ENCODE data around the gene HBEGF.

HBEGF gene

DNA sequence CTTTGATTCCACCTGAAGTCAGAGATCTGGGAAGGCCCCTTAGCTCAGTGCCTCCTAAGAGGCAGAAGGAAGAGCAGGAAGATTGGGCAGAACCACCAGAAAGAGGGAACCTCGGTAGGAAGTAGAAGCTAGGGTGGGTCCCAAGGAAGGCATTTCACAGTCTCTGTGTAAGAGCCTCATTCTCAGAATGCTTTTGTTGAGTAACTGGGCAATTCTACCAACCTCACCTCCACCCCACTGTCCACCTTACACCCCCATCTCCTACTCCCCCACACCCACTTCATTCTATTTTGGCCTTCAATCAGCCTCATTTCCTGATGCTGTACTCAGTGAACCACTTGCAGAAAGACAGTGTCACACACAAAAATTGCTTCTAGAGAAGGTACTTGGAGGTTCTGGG, 3.5 kb downstream of the HBEGF start:
- H3K4me3 ChIP-seq (ENCODE audit: low read length) = no peak overlapping the region
- no peak for DNase-seq (ENCODE audit: low read depth)
- TF ChIP-seq, protein P1, sequence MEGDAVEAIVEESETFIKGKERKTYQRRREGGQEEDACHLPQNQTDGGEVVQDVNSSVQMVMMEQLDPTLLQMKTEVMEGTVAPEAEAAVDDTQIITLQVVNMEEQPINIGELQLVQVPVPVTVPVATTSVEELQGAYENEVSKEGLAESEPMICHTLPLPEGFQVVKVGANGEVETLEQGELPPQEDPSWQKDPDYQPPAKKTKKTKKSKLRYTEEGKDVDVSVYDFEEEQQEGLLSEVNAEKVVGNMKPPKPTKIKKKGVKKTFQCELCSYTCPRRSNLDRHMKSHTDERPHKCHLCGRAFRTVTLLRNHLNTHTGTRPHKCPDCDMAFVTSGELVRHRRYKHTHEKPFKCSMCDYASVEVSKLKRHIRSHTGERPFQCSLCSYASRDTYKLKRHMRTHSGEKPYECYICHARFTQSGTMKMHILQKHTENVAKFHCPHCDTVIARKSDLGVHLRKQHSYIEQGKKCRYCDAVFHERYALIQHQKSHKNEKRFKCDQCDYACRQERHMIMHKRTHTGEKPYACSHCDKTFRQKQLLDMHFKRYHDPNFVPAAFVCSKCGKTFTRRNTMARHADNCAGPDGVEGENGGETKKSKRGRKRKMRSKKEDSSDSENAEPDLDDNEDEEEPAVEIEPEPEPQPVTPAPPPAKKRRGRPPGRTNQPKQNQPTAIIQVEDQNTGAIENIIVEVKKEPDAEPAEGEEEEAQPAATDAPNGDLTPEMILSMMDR (conservative IDR thresholded peaks at IDR 0.05; ENCODE audit: low read depth, low read length) = no peak

DNA sequence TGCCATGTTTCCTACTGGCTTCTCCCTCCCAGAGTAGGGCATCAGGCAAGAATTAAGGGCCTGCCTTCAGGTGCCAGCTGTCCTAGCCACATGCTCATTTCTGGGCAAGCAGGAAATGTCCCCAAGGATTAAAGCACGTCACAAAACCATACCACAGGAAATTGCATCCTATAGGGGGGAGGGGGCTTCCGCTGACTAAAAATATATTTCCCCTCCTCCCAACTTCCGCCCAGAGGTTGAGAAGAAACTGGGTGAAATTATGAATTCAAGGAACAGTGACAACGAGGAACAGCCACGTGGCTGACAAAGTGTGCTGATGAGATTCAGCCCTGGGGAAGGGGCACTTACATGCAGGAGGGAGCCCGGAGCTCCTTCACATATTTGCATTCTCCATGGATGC, 4.1 kb downstream of the HBEGF start:
- H3K4me3 ChIP-seq (ENCODE audit: low read length) = no peak overlapping the region
- TF ChIP-seq, protein P1 (conservative IDR thresholded peaks at IDR 0.05; ENCODE audit: low read depth, low read length) = no peak
- no peak for DNase-seq (ENCODE audit: low read depth)

DNA sequence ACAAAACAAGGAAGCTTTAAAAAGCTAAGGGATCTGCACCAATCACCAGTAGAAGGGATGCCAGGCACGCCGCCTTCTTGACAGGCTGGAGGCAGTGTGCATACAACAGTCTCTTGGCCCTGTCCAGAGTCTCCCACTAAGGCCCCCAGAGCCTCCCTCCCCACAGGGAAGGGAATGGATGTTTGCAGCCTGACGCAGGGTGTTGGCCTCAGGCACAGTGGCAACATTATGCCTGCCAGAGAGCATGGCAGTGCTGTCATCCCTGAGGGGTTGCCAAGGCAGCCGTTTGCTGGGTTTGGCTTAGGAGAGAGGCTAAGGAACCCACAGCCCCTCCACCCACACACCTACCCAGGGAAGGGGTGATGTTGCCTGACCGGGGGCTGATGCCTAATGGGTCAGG, 4.8 kb downstream of the HBEGF start:
- TF ChIP-seq, protein P1 (conservative IDR thresholded peaks at IDR 0.05; ENCODE audit: low read depth, low read length) = no peak
- no peak for DNase-seq (ENCODE audit: low read depth)
- H3K4me3 ChIP-seq (ENCODE audit: low read length) = no peak overlapping the region

DNA sequence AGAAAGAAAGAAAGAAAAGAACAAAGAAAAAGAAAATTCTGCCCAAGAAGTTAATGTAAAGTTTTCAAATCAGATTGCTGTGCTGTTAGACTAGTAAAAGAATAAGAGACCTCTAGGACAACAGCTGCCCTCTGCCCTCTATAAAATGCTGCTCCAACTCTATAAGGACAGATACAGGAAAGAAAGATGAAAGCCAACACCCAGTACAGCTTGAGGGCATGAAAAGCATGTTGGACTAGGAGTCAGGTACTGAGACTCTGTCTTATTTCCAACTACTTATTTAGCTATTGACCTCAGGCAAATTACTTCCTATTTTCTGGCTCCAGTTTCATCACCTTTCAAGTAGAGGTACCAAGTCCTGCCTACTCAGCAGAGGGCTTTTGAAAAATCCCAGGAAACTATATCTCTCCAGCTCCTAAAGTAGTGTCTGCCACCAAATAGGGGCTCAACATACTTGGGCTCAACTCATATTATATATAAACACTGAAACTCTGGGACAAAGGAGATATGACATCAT, 5.7 kb downstream of the HBEGF start:
- TF ChIP-seq, protein P1 (conservative IDR thresholded peaks at IDR 0.05; ENCODE audit: low read depth, low read length) = no peak
- no peak overlapping the region for H3K4me3 ChIP-seq (ENCODE audit: low read length)
- DNase-seq (ENCODE audit: low read depth) = no peak

DNA sequence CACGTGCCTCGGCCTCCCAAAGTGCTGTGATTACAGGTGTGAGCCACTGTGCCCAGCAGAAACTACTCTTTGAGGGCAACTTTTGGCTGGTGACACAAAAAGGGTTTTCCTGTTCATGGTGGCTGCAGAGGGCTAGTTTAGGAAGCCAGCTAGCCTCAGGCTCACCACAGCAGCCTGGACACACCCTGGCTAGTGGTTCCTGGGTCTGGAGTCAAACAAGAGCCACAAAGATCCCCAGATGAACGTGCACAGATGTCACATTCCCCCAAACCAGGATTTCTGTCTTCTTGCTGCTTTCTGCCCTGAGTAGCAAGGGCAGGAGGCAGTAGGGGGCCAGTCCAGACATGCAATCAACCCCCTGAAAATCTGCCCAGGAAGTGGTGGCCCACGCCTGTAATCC, 6.8 kb downstream of the HBEGF start:
- no peak overlapping the region for H3K4me3 ChIP-seq (ENCODE audit: low read length)
- no peak for DNase-seq (ENCODE audit: low read depth)
- TF ChIP-seq, protein P1 (conservative IDR thresholded peaks at IDR 0.05; ENCODE audit: low read depth, low read length) = no peak

DNA sequence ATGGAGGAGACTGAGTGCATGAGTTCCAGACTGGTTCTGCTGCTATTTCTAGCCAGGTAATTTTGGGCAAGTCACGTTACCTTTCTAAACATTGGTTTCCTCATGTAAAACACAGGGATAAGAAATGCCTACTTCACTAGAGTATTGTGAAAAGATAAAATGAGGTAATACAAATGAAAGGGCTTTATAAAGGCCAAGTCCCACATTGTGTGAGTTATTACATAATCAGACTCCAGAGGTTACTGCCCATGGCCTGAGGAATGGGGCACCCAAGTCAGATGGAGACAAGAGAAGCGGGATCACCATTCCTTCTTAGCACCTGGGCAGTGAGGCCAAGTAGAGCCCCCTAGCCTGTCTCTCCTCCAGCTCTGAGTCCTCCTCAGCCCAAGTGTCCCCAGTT, 7.5 kb downstream of the HBEGF start:
- TF ChIP-seq, protein P1 (conservative IDR thresholded peaks at IDR 0.05; ENCODE audit: low read depth, low read length) = no peak
- H3K4me3 ChIP-seq (ENCODE audit: low read length) = no peak overlapping the region

DNA sequence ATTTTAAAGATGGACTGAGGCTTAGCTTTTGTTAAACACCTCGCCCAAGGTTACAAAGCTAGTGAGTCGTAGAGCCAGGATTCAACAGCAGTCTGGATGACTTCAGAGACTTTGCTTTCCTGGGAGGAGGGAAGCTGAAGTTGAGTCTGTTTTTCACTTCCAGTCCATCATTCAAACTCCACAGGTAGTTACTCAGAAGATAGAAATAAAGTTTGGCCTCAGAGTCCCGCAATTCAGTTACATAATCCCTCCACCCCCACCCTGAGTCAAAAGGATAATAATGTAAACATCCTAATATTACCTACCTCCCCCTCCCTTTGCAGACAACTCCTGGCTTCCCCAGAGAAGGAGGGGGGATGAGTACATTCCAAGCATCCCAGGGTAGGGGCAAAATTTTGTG, 8.1 kb downstream of the HBEGF start:
- TF ChIP-seq, protein P1 (conservative IDR thresholded peaks at IDR 0.05; ENCODE audit: low read depth, low read length) = no peak
- DNase-seq (ENCODE audit: low read depth) = no peak
- H3K4me3 ChIP-seq (ENCODE audit: low read length) = no peak overlapping the region

More for the DNA sequence above, 7.5 kb downstream of the HBEGF start:
- no peak for DNase-seq (ENCODE audit: low read depth)
